Measurements from ENCODE around the gene TMEM184A. TPM values are rescaled to one million over a fixed set of nuclear protein-coding genes. Genes with fewer than 3 reads are reported as not detected.

TMEM184A gene
- polyA plus RNA-seq, 5 donors: 1.0 to 2.6 (median 2.3) TPM

GRCh38 chr7:1539882-1540775, 15.9 kb downstream of the TMEM184A start:
- no peak for DNase-seq

DNA sequence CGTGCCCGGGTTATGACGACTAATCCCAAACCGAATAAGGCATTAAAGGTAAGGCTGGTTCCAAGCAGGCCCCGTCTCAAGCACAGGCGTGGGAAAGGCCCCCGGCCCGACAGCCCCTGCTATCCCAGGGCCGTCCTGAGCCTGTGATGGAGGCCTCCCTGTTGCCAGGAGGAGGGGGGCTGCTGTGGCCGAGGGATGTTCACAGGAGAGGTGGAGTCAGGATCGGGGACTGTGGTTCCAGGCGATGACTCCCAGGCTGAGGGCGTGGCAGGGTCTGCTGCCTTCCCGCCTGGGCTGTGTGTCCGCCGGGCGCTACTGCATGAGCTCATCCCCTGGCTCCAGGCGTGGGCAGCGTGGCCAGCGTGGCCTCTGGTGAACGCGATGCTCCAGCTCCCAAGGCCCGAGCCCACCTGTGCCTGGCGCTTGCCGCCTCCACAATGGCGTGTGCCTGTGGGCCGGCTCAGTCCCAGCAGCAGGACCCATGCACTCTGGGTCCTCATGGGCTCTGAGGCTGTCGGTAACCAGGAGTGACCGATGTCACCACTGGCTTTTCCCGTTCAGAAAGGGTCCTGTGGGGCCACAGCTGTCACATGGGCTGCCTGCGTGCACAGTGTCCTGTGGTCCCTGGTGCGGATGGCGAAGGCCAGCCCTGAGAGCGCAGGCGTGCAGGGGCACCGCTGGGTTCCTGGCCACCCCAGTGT, 16.7 kb downstream of the TMEM184A start:
- DNase-seq: no peak

- DNase-seq: no peak
These were observed 17.3 kb downstream of the TMEM184A start for GRCh38 chr7:1538544-1539180.

DNA sequence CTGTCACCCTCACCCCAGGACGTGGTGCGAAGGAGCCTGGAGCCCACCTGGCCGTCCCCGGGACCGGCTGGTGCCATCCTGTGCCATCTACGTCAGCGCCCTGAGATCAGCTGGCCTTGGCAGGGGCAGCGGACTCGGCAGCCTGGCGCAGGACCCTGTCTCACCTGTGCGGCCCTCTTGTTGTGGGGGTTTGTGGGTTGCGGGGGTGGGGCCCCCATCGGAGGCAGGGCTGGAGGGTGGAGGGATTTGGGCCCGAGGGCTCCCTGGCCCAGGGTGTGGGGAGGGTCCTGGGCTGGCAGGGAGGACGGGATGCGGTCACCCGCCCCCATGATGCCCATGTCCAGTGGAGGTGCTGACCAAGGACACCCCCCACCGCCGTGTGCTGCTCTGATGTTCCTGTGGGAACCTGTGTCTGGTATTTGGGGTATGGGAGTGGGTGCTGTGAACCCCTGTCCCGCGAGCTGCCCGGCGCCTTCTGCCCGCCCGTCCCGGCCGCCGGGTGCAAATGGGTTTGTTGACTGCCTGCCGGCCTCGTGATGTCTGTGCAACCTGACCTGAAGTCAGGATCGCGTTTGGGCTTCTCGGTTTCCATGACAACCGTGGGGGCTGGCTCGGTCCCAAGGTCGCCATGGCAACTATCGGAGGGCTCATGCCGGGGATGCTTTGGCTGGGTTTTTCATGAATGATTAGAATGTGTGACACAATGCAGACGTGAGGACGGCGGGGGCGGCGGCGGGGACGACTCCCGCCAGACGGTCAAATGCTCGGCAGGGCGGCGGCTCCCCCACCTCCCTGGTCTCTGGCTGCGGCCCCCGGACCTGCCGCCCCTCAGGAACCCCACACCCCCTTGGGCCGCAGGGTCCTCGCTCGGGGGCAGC, 18.2 kb downstream of the TMEM184A start:
- DNase-seq: peak; percentile 86 to 92

GRCh38 chr7:1536743-1537534, 19.1 kb downstream of the TMEM184A start:
- peak; percentile 91 to 94 for DNase-seq

GRCh38 chr7:1536455-1536742, 19.6 kb downstream of the TMEM184A start:
- DNase-seq: no peak

DNA sequence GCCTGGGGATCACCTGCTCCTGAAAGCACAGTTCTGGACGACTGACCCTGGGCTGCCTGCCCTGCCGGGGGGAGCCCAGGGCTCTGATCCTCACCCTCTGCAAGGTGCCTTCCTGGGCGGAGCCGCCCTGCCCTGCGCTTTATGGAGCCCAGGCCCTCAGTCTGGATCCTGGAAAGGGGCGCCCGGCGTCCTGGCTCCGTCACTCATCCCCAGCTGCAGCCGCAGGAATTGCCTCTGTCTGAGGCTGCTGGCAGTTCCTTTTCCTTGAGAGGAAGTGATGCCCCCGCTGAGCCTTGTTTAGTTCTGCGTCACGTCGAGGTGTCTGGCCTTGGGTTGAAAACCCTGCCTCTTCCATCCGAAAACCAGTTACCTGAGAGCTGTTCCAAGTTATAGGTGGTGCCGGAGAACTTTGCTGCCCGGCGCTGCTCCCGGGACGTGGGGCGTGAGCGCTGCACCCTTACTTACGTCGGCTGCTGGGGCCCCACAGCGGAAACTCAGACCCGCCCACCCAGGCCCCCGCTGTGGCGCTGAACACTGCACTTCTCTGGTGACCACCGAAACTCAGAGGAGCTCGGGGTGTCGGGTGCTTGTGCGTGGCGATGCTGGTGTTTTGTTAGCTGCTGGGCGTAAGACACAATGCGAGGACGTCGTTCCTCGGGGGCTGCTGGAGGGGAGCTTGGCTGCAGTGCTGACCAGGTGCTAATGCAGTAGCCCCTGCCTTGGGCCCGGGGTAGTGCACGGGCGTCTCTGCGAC, 20.1 kb downstream of the TMEM184A start:
- no peak for DNase-seq

DNA sequence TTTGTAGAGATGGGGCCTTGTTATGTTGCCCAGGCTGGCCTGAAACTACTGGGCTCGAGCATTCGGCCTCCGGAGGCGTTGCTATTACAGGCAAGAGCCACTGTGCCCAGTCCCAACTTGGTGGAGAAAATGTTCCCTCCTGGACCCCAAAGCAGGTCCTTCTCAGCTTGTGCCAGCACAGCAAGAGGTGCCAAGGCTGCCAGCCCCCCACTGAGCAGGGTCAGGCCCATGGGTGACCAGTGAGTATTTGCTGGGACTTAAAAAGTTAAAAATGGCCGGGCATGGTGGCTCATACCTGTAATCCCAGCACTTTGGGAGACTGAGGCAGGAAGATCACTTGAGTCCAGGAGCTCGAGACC, 20.9 kb downstream of the TMEM184A start:
- no peak for DNase-seq

GRCh38 chr7:1534330-1535099, 21.5 kb downstream of the TMEM184A start:
- no peak for DNase-seq

- DNase-seq: no peak
These were observed 22.3 kb downstream of the TMEM184A start for GRCh38 chr7:1533547-1534329.

DNA sequence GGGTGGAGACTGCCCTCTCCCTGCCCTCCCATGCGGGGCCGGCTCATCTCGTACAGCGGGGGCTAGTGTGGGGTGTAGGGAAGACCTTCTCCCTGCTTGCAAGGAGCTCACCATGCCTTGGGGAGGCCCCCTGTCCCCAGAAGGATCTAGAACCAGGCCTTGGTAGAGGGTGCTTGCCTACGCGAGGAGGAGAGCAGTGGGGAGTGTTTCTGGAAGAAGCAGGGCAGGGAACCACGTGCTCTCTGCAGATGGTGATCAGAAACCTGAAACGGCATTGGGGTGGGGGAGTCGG, 22.8 kb downstream of the TMEM184A start:
- no peak for DNase-seq

GRCh38 chr7:1532456-1533254, 23.4 kb downstream of the TMEM184A start:
- peak in 1 of 2 donors; percentile 41 for DNase-seq

DNA sequence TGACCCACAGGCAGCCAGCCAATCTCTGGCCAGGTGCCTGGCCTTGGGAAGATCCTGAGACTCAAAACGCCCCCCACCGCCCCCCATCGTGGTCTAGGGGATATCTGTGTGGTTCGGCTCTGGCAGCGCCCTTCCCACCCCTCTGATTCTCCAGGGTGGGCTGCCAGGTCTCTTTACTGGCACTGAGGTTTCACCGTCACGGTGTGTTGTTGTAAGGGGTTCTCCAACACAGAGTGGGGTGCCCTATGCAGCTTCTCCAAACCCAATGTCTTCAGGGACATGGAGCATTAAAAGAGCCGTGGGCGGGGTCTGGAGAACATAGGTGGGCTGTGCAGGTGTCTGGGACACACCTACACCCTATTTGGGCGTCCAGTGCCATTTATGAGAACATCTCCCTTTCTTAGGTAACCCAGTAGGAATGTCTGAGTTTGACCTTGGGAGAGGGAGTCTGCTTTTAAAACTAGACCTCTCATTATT, 24.0 kb downstream of the TMEM184A start:
- no peak for DNase-seq

GRCh38 chr7:1531263-1531978, 24.6 kb downstream of the TMEM184A start:
- DNase-seq: no peak

GRCh38 chr7:1530946-1531262, 25.1 kb downstream of the TMEM184A start:
- no peak for DNase-seq

DNA sequence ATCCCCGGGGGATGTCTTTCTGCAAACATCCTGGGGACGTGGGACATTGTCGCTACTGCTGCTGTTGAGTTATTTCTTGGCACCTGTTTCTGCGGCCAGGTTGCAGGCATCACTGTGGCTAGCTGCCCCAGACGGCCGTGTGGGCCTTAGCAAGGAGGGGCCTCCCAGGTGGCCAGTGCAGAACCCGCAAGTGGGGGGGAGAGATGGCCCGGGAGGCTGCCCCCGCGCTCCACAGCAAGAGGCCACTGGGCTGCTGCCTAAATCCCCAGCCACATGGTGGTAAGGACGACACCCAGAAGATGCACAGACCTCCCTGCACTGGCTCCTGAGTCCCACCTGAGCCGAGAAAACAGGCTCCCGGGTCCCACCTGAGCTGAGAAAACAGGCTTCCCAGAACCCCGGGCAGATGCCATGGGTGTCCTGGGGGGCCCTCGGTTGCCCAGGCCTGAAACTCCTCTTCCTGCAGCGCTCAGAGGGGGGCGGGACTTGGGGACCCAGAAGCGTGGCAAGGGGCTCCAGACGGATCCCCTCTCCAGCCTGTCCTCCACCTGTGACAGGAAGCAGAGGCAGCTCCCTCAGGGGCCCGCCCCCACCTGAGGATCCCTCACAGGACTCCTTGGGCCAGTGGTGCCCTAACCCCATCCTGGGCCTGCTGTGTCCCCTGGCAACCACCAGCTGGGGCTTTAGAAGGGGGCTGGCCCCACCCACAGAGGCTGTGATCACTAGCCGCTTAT, 26.5 kb downstream of the TMEM184A start:
- DNase-seq: no peak
